Urinary bladder (tissue), 4 donors: ENCODE measurements around the gene MRO. TPM values are rescaled to one million over a fixed set of nuclear protein-coding genes. Genes with fewer than 3 reads are reported as not detected.

ENCODE experiments used
- DNase-seq: peaks from one replicate; pipeline ENCODE4 v3.0.0-alpha.2; 2015; ENCODE audit errors: extremely low spot score
- H3K27ac ChIP-seq: one replicate; pipeline ENCODE4 v1.5.1; 2013; ENCODE audit warnings: low read depth, mild to moderate bottlenecking, moderate library complexity
- H3K36me3 ChIP-seq: one replicate; pipeline ENCODE4 v1.6.1; 2013; ENCODE audit warnings: mild to moderate bottlenecking, moderate library complexity; ENCODE audit not compliant: insufficient read depth
- H3K4me1 ChIP-seq: one replicate; pipeline ENCODE4 v1.6.1; 2013; ENCODE audit warnings: mild to moderate bottlenecking, moderate library complexity; ENCODE audit not compliant: insufficient read depth
- H3K4me3 ChIP-seq: one replicate; pipeline ENCODE4 v1.5.1; 2013; ENCODE audit warnings: low read depth, low read length
- WGBS: extraction: QIAGEN DNeasy Blood & Tissue Kit; methylation state at CpG from one replicate; pipeline ENCODE4 v1.1.7; 2013; 5-methylcytosine and 5-hydroxymethylcytosine counted together
- polyA plus RNA-seq: library from polyadenylated mRNA; stranded (reverse); fragments of 200-250 nt; gene quantifications from one replicate; pipeline ENCODE4 v1.2.3, GENCODE V29; 2013
- total RNA-seq: library from RNA; depleted of rRNA; stranded (reverse); fragments of >200 nt; gene quantifications from one replicate; pipeline ENCODE4 v1.2.3, GENCODE V29; 2014
- donor health status: healthy with polysubstance abuse.
- donor health status: healthy.

The MRO gene
- total and polyA plus RNA-seq, 2 donors, result 0.90 to 1.2 TPM

DNA sequence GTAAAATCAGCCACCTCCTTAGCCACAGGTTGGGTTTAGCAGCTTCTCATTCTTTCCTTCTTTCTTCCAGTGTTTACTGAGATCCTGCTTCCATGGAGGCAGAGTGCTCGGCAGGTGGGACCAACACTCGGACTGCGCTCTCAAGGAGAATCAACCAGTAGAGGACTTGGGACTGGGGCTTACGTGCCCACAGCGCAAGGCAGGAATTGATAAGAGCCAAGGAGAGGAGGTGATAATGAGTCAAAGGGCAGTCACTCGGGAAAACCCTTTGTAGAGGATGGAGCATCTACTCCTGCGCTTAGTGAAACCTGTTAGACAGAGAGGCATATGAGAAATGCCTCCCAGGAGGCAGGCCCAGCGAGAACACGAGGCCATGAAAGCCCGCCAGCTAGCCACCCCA, 2.9 kb upstream of the MRO start:
- H3K4me1 ChIP-seq, result no peaks in the 10 kb centered on the region
- H3K4me3 ChIP-seq, result no peak overlapping the region
- WGBS, result 94% methylated on average over 10 of the region's 10 CpGs
- no peaks in the 10 kb centered on the region for H3K36me3 ChIP-seq
- no peak for DNase-seq
- no peak overlapping the region for H3K27ac ChIP-seq

DNA sequence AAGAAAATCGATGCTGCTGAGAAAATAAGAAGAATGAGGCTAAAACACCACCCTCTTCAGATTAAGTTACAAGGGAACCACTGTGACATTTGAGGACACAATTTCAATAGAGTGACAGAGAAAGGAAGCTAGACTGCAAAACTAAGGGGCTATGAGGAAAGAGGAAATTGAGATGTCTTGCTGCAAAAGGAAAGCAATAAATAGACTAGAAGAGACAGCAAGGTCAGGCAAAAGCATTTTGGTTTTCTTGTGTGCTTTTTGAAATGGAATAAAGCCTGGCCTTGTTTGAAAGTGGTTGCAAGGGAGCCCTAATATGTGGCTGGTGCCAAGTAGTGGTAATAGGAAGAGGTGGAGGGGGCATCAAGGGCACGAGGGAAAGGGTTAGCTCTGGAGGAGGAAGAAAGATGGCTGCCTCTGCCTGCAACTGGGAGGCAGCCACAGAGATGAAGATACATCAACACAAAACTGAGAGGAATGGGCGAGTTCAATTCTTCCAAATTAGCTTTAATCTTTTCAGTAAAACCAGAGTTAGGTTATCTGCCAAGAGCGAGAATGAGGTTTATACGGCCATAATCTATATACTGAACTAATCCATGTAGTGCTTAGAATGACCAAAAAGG, 1.2 kb upstream of the MRO start:
- Histone ChIP-seq H3K27ac (no peak overlapping the region), H3K4me1 (no peaks in the 10 kb centered on the region), H3K4me3 (no peak overlapping the region), H3K36me3 (no peaks in the 10 kb centered on the region)
- DNase-seq, result no peak
- 64% methylated on average over 5 of the region's 5 CpGs for WGBS

DNA sequence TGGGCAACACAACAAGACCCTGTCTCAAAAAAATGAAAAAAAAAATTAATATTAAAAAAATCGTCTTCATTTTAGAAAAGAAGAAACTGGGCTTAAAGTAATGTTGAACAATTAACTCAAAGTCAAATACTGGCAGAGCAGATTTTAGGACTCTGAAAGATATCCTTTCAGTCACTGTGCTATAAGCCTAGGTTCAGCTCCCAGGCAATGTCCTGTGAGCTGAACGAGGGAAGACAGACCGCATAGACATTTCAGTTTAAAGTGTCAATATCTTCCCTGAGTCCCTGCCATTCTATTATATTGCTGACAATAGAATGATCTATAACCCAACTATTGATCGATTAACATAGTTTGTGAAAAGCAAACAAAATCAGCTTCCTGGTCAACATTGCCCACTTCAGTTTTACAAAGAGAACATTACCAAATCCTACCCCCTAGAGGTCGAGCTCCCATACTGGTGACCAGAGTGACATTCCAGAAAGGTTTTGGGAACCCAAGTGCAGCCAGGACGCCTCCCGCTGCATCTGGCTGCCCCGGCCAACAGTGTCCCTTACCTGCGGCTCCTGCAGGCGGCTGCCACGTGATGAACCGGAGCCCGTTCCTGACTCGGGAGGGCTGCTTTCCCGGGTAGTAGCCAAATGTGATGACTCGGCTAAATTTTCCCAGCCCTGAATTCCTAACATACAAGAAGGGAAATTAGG, 639 bp downstream of the MRO start:
- Histone ChIP-seq H3K27ac (no peak overlapping the region), H3K4me3 (no peak overlapping the region), H3K36me3 (no peaks in the 10 kb centered on the region), H3K4me1 (no peaks in the 10 kb centered on the region)
- WGBS, result 21% methylated on average over 16 of the region's 16 CpGs
- DNase-seq, result no peak

DNA sequence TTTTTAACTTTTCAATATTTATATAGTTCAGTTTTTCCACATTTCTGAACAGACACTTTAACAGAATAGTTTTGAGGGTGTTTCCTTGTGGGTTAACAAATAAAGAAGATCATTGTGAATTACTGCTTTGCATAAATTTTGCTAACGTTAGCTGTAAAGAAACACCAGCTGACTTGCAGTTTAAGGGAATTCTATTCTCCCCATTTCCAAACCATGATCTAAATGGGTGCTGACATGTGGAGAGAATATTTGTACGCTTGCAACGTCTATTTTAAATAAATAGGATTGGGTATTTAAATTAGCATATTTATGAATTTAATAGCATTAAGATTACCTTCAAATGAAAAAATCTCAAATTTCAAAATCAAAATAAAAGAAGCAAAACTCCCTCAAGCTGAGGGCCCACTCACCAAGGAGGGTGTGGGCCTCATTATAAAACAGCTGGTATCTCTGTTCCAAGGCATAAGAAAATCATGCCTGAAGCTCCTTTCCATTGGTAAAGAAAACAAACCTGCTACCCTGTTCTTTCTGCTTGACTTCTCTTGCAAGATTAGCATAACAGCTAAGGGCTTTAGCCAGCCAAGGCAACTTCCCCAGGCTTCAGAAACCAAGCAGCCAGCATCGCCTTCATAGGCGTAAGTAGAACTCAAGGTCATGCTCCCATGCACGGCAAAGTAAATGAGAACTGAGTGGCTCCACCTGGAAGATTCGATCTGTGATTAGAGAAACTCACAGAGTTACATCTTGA, 3.2 kb downstream of the MRO start:
- Histone ChIP-seq H3K36me3 (no peaks in the 10 kb centered on the region), H3K4me3 (no peak overlapping the region), H3K4me1 (no peaks in the 10 kb centered on the region), H3K27ac (no peak overlapping the region)
- DNase-seq, result no peak
- 79% methylated on average over 7 of the region's 7 CpGs for WGBS

DNA sequence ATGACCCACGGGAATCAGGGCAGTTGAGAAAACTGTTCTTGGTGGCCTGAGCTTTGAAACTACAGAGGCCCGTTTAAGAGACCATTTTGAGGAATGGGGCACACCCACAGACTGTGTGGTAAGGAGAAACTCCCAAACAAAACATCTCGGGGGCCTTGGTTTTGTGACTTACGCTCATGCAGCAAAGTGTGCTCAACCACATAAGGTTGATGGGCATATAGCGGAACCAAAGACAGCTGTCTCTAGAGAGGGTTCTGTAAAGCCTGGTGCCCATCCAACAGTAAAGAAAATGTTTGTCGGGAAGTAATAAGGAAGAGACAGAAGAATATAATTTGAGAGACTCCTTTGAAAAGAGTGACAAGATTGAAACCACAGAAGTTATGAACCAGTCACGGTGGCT, 5.4 kb downstream of the MRO start:
- Histone ChIP-seq H3K36me3 (no peaks in the 10 kb centered on the region), H3K4me3 (no peak overlapping the region), H3K4me1 (no peaks in the 10 kb centered on the region), H3K27ac (no peak overlapping the region)
- no peak for DNase-seq
- WGBS, result 78% methylated on average over 7 of the region's 7 CpGs

DNA sequence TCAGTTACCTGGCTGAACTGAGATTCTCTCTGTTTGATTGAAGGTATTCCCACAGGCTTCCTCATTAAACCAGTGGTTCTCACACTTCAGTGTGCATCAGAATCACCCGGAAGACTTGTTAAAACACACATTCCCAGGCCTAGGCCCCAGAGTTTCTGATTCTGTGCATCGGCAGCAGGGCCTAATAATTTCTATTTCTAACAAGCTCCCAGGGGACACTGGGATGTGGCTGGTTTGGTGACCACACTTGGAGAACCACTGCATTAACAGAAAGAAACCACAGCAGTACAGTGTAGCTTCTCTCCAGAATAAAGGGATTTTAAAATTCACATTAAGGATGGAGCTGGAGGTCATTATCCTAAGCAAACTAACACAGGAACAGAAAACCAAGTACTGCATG, 6.5 kb downstream of the MRO start:
- 96% methylated on average over 2 of the region's 2 CpGs for WGBS
- no peak for DNase-seq
- H3K4me3 ChIP-seq, result no peak overlapping the region
- H3K36me3 ChIP-seq, result no peaks in the 10 kb centered on the region
- no peak overlapping the region for H3K27ac ChIP-seq
- no peaks in the 10 kb centered on the region for H3K4me1 ChIP-seq

DNA sequence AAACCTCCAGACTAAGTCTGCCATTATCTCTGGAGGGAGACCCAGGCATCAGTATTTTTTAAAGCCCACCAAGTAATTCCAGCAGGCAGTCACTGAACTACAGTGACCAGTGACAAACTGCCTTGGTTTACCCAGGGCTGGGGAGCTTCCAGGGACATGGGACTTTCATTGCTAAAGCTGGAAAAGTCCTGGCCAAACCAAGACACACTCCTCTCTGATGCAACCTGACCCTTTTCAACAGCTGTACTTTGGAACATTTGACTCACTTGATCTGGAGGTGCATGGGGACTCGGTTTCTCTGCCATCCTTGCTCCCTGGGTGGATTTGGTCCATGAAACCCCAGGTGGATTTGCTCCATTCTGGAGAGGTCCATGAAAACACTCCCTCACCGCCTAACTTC, 7.0 kb downstream of the MRO start:
- Histone ChIP-seq H3K4me1 (no peaks in the 10 kb centered on the region), H3K27ac (no peak overlapping the region), H3K36me3 (no peaks in the 10 kb centered on the region), H3K4me3 (no peak overlapping the region)
- 87% methylated on average over 2 of the region's 2 CpGs for whole genome bisulfite sequencing
- no peak for DNase-seq

DNA sequence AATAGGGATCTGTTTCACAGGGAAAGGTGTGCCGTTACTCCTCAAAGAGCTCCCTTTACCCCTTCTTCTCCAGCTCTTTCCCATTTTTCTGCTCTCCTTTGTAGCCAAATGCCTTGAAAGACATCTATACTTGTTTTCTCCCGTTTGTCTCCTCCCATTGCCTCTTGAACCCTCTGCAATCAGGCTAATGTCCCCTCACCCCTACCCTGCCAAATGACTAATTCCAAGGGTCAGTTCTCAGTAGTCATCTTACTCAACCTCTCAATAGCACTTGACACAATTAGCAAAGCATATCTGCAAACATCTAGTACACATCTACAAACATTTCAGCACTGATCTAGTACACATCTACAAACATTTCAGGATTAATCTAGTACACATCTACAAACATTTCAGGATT, 12.6 kb downstream of the MRO start:
- 81% methylated on average over 2 of the region's 2 CpGs for WGBS
- no peaks in the 10 kb centered on the region for H3K4me1 ChIP-seq
- DNase-seq, result no peak
- H3K36me3 ChIP-seq, result no peaks in the 10 kb centered on the region
- no peak overlapping the region for H3K4me3 ChIP-seq
- H3K27ac ChIP-seq, result no peak overlapping the region

DNA sequence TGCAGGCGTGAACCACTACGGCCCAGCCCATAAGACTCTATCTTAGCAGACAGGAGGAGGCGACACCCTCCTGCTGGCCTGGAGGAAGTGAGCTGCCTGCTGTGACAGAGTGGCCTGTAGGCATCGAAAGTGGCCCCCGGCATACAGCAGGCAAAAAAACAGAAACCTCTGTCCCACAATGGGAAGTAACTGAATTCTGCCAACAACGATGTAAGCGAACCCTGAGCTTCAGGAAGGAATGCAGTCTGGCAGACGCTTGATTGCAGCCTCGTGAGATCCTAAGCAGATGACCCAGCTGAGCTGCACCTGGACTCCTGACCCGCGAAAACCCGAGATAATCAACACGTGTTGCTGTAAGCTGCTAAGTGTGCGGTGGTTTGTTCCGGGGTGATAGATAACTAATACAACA, 13.6 kb downstream of the MRO start:
- no peak for DNase-seq
- WGBS, result 30% methylated on average over 15 of the region's 15 CpGs
- Histone ChIP-seq H3K4me3 (no peak overlapping the region), H3K36me3 (no peaks in the 10 kb centered on the region), H3K4me1 (no peaks in the 10 kb centered on the region), H3K27ac (no peak overlapping the region)

DNA sequence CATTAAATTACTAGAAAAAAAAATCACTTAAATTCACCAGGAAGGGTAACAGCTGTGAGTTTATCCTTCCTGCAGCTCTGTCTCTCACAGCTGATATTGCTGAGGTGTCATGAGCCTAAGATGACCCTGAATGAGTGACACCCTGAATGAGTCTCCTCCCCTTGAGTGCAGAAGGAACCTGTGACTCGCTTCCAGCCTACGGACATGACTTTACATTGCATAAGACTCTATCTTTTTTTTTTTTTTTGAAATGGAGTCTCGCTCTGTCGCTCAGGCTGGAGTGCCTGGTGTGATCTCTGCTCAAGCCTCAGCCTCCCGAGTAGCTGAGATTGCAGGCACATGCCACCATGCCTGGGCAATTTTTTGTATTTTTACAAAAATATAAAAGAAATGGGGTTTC, 14.1 kb downstream of the MRO start:
- DNase-seq, result no peak
- whole genome bisulfite sequencing, result 86% methylated on average over 5 of the region's 5 CpGs
- no peaks in the 10 kb centered on the region for H3K36me3 ChIP-seq
- no peak overlapping the region for H3K4me3 ChIP-seq
- H3K27ac ChIP-seq, result no peak overlapping the region
- no peaks in the 10 kb centered on the region for H3K4me1 ChIP-seq

DNA sequence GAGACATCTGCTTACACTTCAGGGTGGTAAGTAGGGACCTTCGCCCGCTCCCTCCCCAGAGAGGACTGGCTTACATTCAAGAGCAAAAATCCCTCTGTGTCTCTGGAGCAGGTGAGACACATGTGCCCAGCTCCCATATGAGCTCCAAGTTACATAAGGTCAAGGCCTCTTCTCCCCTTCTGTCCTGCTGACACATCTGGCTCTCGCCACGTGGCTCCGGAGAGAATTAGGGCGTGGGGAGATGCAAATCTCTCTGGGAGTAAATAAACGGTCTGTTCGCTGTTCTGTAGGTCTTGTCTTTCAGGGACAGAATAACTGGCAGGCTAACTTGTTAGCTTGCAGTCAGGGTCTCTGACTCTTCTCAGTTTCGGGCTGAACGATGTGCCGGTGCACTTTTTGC, 16.2 kb downstream of the MRO start:
- no peak for DNase-seq
- Histone ChIP-seq H3K4me1 (no peaks in the 10 kb centered on the region), H3K27ac (no peak overlapping the region), H3K36me3 (no peaks in the 10 kb centered on the region), H3K4me3 (no peak overlapping the region)
- WGBS, result 74% methylated on average over 11 of the region's 11 CpGs

DNA sequence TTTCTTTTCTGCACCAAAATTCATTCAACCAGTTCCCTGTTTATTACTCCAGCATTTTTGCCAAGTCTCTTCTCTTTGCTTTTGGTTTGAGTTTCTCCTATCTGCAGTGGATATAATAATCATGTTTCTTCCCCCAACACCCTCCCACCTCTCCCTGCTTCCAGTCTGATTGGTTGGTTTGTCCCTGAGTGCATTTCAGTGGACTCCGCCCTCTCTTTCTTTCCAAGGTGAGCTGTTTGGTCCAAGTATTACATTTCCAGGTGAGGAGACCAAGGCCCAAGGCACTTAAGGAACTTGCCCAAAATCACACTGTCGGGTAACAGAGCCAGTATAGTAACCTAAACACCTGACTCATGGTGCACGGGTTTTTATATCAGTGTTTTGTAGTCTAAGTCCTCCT, 17.7 kb downstream of the MRO start:
- H3K4me3 ChIP-seq, result no peak overlapping the region
- no peak overlapping the region for H3K27ac ChIP-seq
- no peak for DNase-seq
- H3K36me3 ChIP-seq, result no peaks in the 10 kb centered on the region
- 90% methylated on average over 3 of the region's 3 CpGs for WGBS
- H3K4me1 ChIP-seq, result no peaks in the 10 kb centered on the region

DNA sequence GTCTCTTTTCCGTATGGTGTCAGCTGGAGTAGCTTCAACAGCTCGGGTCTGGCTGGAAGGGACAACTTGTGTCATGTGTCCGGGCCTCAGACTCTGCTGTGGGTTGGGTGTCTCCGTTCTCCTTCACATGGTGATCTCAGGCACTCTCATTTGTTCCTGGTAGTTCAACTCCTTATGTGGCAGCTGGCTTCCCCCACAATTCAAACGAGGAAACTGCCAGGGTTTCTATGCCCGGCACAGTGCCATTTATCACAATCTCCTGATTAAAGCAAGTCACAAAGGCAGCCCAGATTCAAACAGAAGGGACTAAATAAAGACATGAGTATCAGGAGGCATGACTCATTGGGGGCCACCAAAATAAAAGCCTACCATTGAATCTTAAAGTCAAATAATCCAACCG, 22.7 kb downstream of the MRO start:
- Histone ChIP-seq H3K36me3 (no peaks in the 10 kb centered on the region), H3K27ac (no peak overlapping the region), H3K4me3 (no peak overlapping the region), H3K4me1 (no peaks in the 10 kb centered on the region)
- DNase-seq, result no peak
- WGBS, result 65% methylated on average over 7 of the region's 7 CpGs

DNA sequence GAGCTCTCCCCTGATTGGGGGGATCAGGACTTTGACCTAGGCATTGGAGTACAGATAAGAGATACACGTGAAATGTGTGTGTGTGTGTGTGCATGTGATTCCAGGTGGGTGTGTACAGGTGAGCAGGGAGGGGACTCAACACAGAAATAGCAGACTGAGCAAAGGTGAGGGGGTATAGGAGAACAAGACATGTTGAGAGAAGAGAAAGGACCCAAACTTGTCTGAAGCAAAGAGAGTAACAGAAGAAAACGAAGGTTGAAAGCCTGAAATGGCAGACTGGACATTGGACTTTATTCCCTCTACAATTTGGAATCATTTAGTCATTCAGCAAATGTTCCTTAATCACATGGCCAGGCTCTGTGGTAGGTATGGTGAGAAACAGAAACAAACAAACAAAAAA, 23.3 kb downstream of the MRO start:
- no peaks in the 10 kb centered on the region for H3K36me3 ChIP-seq
- 71% methylated on average over 2 of the region's 2 CpGs for WGBS
- H3K4me1 ChIP-seq, result no peaks in the 10 kb centered on the region
- no peak overlapping the region for H3K4me3 ChIP-seq
- no peak for DNase-seq
- H3K27ac ChIP-seq, result no peak overlapping the region
